ENCODE results near the gene PABPN1. TPM values are rescaled to one million over a fixed set of nuclear protein-coding genes. Genes with fewer than 3 reads are reported as not detected.
A peak's percentile ranks its signal among the peaks of the same experiment; 100 is the strongest.

PABPN1 gene
- total and polyA plus RNA-seq, 2 donors = 96.4 to 164 TPM

DNA sequence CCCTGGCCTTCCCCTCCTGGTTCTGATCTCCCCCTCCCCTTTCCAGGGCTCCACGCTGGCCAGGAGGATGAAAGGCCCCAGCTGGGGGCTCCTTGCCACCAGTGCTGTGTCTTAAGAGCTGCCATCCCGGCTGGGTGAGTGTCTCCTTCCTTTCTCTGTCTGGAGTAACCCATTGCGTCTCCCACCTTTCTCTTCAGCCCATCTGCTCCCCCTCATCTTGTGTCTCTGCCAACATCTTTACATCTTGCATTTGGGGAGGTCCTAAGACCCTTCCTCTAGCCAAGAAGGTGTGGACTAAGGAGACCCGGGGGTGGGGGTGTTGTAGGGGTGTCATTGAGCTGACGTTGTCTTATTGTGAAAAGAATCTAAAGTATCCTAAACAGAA lies 14.1 kb upstream of the PABPN1 start:
- 54% methylated on average over 5 of the region's 5 CpGs for WGBS
- Histone ChIP-seq H3K4me1 (ENCODE audit: control insufficient read depth in 2 of 2, insufficient read depth in 2 of 2, low read length in 2 of 2) (peaks cover 6 to 25% of the 10 kb centered on the region in 2 donors), H3K4me3 (ENCODE audit: low read length in 2 of 2) (peak overlapping the region; percentile 36 to 47), H3K36me3 (ENCODE audit: control insufficient read depth in 2 of 2, insufficient read depth in 2 of 2, low read length in 1 of 2) (no peaks in the 10 kb centered on the region), H3K27me3 (ENCODE audit: control insufficient read depth in 2 of 2, insufficient read depth in 1 of 2, low read length in 1 of 2) (peaks cover 0 to 9% of the 10 kb centered on the region in 2 donors), H3K27ac (ENCODE audit: low read depth in 1 of 2, low read length in 1 of 2) (peak overlapping the region; percentile 62 to 86), H3K9me3 (ENCODE audit: control insufficient read depth in 2 of 2, insufficient read depth in 1 of 2, low read length in 1 of 2) (peaks cover 0 to 1% of the 10 kb centered on the region in 2 donors)
- DNase-seq (ENCODE audit: low read depth in 6 of 9, low spot score in 9 of 9) = no peak

DNA sequence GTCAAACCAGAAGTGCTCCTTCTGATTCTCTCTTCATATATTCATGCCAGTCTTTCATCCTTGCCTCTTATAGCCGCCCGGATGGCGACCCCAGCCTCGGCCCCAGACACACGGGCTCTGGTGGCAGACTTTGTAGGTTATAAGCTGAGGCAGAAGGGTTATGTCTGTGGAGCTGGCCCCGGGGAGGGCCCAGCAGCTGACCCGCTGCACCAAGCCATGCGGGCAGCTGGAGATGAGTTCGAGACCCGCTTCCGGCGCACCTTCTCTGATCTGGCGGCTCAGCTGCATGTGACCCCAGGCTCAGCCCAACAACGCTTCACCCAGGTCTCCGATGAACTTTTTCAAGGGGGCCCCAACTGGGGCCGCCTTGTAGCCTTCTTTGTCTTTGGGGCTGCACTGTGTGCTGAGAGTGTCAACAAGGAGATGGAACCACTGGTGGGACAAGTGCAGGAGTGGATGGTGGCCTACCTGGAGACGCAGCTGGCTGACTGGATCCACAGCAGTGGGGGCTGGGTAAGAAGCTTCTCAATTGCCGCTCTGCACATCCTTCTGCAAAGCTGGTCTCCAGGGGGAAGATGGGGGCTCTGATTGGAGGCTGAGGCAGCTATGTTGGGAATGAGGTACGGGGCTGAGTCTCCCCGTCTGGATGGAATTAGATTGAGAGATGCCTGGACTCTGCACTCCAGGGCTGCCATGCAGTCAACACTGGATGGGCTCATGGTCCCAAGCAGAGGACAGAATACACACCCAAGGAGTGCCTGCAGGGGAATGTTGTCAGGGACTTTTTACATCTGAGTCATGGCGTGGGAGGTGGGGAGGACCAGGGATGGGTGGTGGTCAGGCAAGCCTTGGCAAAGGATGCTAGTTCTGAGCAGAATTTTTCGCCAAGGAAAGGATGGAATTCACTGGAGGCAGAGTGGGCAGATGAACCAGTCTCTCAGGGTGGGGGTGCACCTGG lies 13.3 kb upstream of the PABPN1 start:
- Histone ChIP-seq H3K9me3 (ENCODE audit: control insufficient read depth in 2 of 2, insufficient read depth in 1 of 2, low read length in 1 of 2) (no peaks in the 10 kb centered on the region), H3K4me3 (ENCODE audit: low read length in 2 of 2) (no peak overlapping the region), H3K27ac (ENCODE audit: low read depth in 1 of 2, low read length in 1 of 2) (peak overlapping the region in 1 of 2 donors; percentile 21), H3K36me3 (ENCODE audit: control insufficient read depth in 2 of 2, insufficient read depth in 2 of 2, low read length in 1 of 2) (no peaks in the 10 kb centered on the region), H3K4me1 (ENCODE audit: control insufficient read depth in 2 of 2, insufficient read depth in 2 of 2, low read length in 2 of 2) (peaks cover 6 to 19% of the 10 kb centered on the region in 2 donors), H3K27me3 (ENCODE audit: control insufficient read depth in 2 of 2, insufficient read depth in 1 of 2, low read length in 1 of 2) (peaks cover 0 to 9% of the 10 kb centered on the region in 2 donors)
- DNase-seq (ENCODE audit: low read depth in 6 of 9, low spot score in 9 of 9) = no peak
- 96% methylated on average over 22 of the region's 22 CpGs for WGBS

DNA sequence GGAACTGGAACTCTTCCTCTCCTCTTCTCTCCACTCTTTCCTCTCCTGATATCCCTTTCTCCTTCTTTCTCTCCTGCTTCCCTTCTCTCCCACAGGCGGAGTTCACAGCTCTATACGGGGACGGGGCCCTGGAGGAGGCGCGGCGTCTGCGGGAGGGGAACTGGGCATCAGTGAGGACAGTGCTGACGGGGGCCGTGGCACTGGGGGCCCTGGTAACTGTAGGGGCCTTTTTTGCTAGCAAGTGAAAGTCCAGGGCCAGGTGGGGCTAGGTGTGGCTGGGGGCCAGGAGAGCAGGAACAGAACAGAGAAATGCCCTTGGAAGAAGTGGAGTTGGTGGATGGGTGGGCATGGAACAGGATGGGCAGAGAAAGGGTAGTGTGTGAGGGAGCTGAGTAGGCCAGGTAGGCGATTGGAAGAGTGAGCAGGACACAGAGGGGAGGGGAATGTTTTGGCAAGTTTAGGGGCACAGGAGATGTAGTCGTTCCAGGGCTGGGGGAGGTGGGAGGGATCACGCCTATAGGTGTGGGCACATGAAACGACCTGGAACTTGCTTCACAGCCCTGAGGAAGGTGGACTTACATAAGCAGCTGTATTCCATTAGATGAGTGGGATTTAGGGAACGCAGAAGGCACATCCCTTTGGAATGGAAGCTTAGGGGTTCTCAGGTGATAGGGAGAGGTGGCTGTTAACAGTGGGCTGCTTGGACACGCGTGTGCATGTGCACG lies 12.4 kb upstream of the PABPN1 start:
- peaks cover 0 to 9% of the 10 kb centered on the region in 2 donors for H3K27me3 ChIP-seq (ENCODE audit: control insufficient read depth in 2 of 2, insufficient read depth in 1 of 2, low read length in 1 of 2)
- WGBS = 95% methylated on average over 17 of the region's 17 CpGs
- H3K27ac ChIP-seq (ENCODE audit: low read depth in 1 of 2, low read length in 1 of 2) = no peak overlapping the region
- no peak overlapping the region for H3K4me3 ChIP-seq (ENCODE audit: low read length in 2 of 2)
- DNase-seq (ENCODE audit: low read depth in 6 of 9, low spot score in 9 of 9) = no peak
- no peaks in the 10 kb centered on the region for H3K9me3 ChIP-seq (ENCODE audit: control insufficient read depth in 2 of 2, insufficient read depth in 1 of 2, low read length in 1 of 2)
- peaks cover 6 to 15% of the 10 kb centered on the region in 2 donors for H3K4me1 ChIP-seq (ENCODE audit: control insufficient read depth in 2 of 2, insufficient read depth in 2 of 2, low read length in 2 of 2)
- no peaks in the 10 kb centered on the region for H3K36me3 ChIP-seq (ENCODE audit: control insufficient read depth in 2 of 2, insufficient read depth in 2 of 2, low read length in 1 of 2)

DNA sequence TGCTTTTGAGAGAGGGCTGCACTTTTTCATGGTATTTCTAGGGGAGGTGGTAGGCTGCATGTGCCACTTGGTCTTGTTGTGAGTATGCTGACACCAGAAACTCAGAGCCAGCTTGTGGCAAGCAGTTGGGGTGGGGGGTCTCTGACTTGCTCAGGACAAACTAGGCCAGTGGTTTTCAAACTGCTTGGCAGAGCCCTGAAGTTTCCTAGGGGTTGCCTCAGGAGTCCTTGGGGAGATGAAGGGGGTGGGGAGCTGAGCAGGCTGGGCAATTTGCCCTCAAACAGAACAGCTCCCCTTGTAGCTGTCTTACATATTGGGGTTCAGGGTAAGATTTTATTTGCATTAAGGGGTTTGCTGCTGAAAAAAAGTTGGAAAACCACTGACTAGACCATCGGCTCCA lies 10.7 kb upstream of the PABPN1 start:
- peaks cover 0 to 9% of the 10 kb centered on the region in 2 donors for H3K27me3 ChIP-seq (ENCODE audit: control insufficient read depth in 2 of 2, insufficient read depth in 1 of 2, low read length in 1 of 2)
- H3K36me3 ChIP-seq (ENCODE audit: control insufficient read depth in 2 of 2, insufficient read depth in 2 of 2, low read length in 1 of 2) = no peaks in the 10 kb centered on the region
- H3K9me3 ChIP-seq (ENCODE audit: control insufficient read depth in 2 of 2, insufficient read depth in 1 of 2, low read length in 1 of 2) = no peaks in the 10 kb centered on the region
- no peak for DNase-seq (ENCODE audit: low read depth in 6 of 9, low spot score in 9 of 9)
- H3K27ac ChIP-seq (ENCODE audit: low read depth in 1 of 2, low read length in 1 of 2) = no peak overlapping the region
- peaks cover 6 to 15% of the 10 kb centered on the region in 2 donors for H3K4me1 ChIP-seq (ENCODE audit: control insufficient read depth in 2 of 2, insufficient read depth in 2 of 2, low read length in 2 of 2)
- 98% methylated on average over 1 of the region's 1 CpG for WGBS
- H3K4me3 ChIP-seq (ENCODE audit: low read length in 2 of 2) = no peak overlapping the region

DNA sequence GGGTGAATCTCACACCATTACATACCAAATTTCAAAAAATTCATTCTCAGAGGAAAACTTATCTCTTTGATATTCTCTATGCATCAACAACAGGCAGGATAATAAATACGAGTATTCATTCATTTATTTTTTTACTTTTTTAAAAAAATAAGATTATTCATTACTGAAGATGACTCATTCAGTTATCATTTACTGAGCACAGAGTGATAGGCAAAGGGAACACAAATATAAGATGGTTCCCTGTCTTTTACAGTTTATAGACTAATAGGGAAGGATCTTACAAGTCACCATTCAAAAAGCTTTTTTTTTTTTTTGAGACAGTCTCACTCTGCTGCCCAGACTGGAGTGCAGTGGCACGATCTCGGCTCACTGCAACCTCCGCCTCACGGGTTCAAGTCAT lies 5.0 kb upstream of the PABPN1 start:
- Histone ChIP-seq H3K27me3 (ENCODE audit: control insufficient read depth in 2 of 2, insufficient read depth in 1 of 2, low read length in 1 of 2) (no peaks in the 10 kb centered on the region), H3K4me1 (ENCODE audit: control insufficient read depth in 2 of 2, insufficient read depth in 2 of 2, low read length in 2 of 2) (peaks cover 3 to 9% of the 10 kb centered on the region in 2 donors), H3K36me3 (ENCODE audit: control insufficient read depth in 2 of 2, insufficient read depth in 2 of 2, low read length in 1 of 2) (no peaks in the 10 kb centered on the region), H3K27ac (ENCODE audit: low read depth in 1 of 2, low read length in 1 of 2) (no peak overlapping the region), H3K9me3 (ENCODE audit: control insufficient read depth in 2 of 2, insufficient read depth in 1 of 2, low read length in 1 of 2) (peaks cover 0 to 5% of the 10 kb centered on the region in 2 donors), H3K4me3 (ENCODE audit: low read length in 2 of 2) (no peak overlapping the region)
- no peak for DNase-seq (ENCODE audit: low read depth in 6 of 9, low spot score in 9 of 9)
- WGBS = 97% methylated on average over 5 of the region's 5 CpGs

DNA sequence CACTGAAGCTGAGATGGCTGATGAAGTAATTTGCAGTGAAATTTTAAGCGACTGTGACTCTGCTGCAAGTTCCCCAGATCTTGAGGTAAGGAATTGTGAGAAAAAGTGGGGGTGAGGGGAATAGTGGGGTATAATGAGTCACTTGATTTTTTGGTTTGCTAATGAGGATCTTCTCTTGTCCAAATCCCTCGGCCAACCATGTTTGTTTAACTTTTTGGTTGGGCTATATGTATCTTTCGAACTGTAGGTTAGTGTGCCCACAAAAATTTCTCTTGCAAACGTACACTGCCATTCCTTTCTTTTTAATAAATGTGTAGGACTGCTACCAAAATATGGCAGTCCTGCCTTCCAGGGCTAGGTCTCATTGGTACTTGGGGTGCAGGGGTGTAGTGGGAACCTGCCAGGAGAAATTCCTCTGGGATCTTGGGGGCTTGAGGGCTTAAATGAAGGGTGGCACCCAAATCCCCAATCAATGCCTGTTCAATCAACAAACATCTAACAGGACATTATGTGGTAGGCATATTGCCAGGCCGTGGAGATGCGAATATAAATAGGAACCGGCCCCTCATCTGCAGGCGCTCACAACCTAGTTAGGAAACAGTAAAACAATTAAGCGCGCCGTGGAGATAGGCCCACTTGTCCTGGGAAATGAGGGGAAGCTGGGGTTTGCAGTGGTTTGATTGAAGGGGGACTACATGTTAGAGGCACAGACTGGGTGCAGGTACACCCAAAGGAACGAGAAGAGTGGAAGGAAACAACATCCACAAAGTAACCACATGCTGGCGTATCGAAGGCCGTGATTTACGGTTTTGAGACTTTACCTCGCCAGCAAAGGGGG lies 1.3 kb upstream of the PABPN1 start:
- no peaks in the 10 kb centered on the region for H3K27me3 ChIP-seq (ENCODE audit: control insufficient read depth in 2 of 2, insufficient read depth in 1 of 2, low read length in 1 of 2)
- 67% methylated on average over 17 of the region's 17 CpGs for WGBS
- no peak for DNase-seq (ENCODE audit: low read depth in 6 of 9, low spot score in 9 of 9)
- H3K27ac ChIP-seq (ENCODE audit: low read depth in 1 of 2, low read length in 1 of 2) = peak overlapping the region; percentile 93 to 94
- peaks cover 16 to 23% of the 10 kb centered on the region in 2 donors for H3K36me3 ChIP-seq (ENCODE audit: control insufficient read depth in 2 of 2, insufficient read depth in 2 of 2, low read length in 1 of 2)
- peak overlapping the region; percentile 49 to 96 for H3K4me3 ChIP-seq (ENCODE audit: low read length in 2 of 2)
- H3K4me1 ChIP-seq (ENCODE audit: control insufficient read depth in 2 of 2, insufficient read depth in 2 of 2, low read length in 2 of 2) = peaks cover 10 to 17% of the 10 kb centered on the region in 2 donors
- H3K9me3 ChIP-seq (ENCODE audit: control insufficient read depth in 2 of 2, insufficient read depth in 1 of 2, low read length in 1 of 2) = peaks cover 0 to 5% of the 10 kb centered on the region in 2 donors

DNA sequence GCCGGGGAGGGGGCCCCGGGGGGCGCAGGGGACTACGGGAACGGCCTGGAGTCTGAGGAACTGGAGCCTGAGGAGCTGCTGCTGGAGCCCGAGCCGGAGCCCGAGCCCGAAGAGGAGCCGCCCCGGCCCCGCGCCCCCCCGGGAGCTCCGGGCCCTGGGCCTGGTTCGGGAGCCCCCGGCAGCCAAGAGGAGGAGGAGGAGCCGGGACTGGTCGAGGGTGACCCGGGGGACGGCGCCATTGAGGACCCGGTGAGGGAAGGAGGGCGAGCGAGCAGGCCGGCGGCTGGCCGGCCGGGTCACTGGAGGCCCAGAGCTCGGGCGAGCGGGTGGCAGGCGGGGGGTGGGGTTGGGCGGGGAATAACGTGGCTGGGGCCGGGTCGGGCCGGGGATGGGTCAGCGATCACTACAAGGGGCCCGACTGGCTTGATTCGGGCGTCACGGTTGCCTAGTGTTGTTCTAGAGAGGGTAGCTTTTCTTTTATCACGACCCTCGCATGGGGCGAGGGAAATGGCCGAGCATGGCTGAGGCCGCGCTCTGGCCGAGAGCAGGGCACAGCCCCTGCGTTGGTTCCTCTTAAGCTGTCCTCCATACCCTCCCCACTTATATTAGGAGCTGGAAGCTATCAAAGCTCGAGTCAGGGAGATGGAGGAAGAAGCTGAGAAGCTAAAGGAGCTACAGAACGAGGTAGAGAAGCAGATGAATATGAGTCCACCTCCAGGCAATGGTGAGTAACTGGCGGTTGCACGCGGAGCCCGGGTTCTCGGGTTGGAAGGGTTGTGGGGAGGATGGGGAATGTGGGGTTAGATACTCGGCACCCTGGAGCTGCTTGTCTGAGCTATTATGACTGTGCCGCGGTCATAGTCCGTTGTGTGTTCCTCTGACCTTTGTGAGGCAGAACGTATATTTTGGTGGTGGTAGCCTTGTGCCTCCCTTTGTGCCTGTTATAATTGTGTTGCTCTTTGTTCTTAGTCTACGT lies 603 bp downstream of the PABPN1 start:
- Histone ChIP-seq H3K36me3 (ENCODE audit: control insufficient read depth in 2 of 2, insufficient read depth in 2 of 2, low read length in 1 of 2) (peaks cover 29 to 31% of the 10 kb centered on the region in 2 donors), H3K27me3 (ENCODE audit: control insufficient read depth in 2 of 2, insufficient read depth in 1 of 2, low read length in 1 of 2) (no peaks in the 10 kb centered on the region), H3K4me3 (ENCODE audit: low read length in 2 of 2) (peak overlapping the region; percentile 85 to 96), H3K4me1 (ENCODE audit: control insufficient read depth in 2 of 2, insufficient read depth in 2 of 2, low read length in 2 of 2) (peaks cover 10 to 17% of the 10 kb centered on the region in 2 donors), H3K9me3 (ENCODE audit: control insufficient read depth in 2 of 2, insufficient read depth in 1 of 2, low read length in 1 of 2) (peaks cover 0 to 5% of the 10 kb centered on the region in 2 donors), H3K27ac (ENCODE audit: low read depth in 1 of 2, low read length in 1 of 2) (peak overlapping the region; percentile 59 to 93)
- 1% methylated on average over 64 of the region's 64 CpGs for WGBS
- peak in 4 of 9 donors; percentile 19 to 64 (median 28) for DNase-seq (ENCODE audit: low read depth in 6 of 9, low spot score in 9 of 9)
